C4-2B (cell line): Measurements from ENCODE around the gene RSPH9.

Experiments
- H3K27ac ChIP-seq: fragments of 450-650 bp; 2 replicates; pipeline ENCODE4 v1.5.1; 2017
- ZFX ChIP-seq: fragments of 450-650 bp; IDR thresholded peaks from 2 replicates; pipeline ENCODE4 v1.6.1; 2017
- TF ChIP-seq, protein P1 (sequence below): fragments of 450-650 bp; conservative IDR thresholded peaks from 2 replicates; pipeline ENCODE4 v1.5.1; 2017; ENCODE audit warnings: mild to moderate bottlenecking

The RSPH9 gene

DNA sequence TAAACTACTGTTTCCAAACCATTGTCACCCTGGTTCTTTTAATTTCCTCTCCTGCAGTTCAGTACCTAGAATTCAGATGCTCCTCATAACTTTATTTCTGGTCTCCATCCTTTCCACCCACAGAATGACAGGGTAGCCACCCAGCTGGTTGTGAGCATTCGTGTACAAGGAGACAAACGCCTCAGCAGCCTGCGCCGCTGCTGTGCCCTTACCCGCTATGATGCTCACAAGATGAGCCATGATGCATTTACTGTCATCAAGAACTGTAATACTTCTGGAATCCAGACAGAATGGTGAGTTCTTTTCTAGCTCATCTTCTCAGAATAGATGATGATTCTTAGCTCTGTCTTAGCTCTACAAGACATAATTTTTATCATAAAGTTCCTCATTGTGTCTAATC lies 34.4 kb upstream of the RSPH9 start:
- no peak overlapping the region for H3K27ac ChIP-seq
- TF ChIP-seq, protein P1, sequence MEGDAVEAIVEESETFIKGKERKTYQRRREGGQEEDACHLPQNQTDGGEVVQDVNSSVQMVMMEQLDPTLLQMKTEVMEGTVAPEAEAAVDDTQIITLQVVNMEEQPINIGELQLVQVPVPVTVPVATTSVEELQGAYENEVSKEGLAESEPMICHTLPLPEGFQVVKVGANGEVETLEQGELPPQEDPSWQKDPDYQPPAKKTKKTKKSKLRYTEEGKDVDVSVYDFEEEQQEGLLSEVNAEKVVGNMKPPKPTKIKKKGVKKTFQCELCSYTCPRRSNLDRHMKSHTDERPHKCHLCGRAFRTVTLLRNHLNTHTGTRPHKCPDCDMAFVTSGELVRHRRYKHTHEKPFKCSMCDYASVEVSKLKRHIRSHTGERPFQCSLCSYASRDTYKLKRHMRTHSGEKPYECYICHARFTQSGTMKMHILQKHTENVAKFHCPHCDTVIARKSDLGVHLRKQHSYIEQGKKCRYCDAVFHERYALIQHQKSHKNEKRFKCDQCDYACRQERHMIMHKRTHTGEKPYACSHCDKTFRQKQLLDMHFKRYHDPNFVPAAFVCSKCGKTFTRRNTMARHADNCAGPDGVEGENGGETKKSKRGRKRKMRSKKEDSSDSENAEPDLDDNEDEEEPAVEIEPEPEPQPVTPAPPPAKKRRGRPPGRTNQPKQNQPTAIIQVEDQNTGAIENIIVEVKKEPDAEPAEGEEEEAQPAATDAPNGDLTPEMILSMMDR = no peak
- TF ChIP-seq ZFX = no peak

DNA sequence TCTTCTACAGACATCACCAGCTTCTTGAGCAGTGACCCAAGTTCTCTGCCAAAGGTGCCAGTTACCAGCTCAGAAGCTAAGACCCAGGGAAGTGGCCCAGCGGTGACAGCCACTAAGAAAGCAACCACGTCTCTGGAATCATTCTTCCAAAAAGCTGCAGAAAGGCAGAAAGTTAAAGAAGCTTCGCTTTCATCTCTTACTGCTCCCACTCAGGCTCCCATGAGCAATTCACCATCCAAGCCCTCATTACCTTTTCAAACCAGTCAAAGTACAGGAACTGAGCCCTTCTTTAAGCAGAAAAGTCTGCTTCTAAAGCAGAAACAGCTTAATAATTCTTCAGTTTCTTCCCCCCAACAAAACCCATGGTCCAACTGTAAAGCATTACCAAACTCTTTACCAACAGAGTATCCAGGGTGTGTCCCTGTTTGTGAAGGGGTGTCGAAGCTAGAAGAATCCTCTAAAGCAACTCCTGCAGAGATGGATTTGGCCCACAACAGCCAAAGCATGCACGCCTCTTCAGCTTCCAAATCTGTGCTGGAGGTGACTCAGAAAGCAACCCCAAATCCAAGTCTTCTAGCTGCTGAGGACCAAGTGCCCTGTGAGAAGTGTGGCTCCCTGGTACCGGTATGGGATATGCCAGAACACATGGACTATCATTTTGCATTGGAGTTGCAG lies 31.0 kb upstream of the RSPH9 start:
- TF ChIP-seq ZFX = no peak
- TF ChIP-seq, protein P1 = no peak
- no peak overlapping the region for H3K27ac ChIP-seq

DNA sequence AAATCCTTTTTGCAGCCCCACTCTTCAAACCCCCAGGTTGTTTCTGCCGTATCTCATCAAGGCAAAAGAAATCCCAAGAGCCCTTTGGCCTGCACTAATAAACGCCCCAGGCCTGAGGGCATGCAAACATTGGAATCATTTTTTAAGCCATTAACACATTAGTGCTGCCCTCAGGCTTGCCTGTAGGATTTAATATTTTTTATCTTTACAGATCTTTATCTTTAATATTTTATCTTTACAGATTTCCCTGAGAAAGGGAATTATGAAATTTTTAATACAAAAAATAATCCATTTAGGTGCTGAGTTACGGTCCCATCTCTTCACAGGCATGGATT lies 30.5 kb upstream of the RSPH9 start:
- H3K27ac ChIP-seq = no peak overlapping the region
- TF ChIP-seq ZFX = no peak

DNA sequence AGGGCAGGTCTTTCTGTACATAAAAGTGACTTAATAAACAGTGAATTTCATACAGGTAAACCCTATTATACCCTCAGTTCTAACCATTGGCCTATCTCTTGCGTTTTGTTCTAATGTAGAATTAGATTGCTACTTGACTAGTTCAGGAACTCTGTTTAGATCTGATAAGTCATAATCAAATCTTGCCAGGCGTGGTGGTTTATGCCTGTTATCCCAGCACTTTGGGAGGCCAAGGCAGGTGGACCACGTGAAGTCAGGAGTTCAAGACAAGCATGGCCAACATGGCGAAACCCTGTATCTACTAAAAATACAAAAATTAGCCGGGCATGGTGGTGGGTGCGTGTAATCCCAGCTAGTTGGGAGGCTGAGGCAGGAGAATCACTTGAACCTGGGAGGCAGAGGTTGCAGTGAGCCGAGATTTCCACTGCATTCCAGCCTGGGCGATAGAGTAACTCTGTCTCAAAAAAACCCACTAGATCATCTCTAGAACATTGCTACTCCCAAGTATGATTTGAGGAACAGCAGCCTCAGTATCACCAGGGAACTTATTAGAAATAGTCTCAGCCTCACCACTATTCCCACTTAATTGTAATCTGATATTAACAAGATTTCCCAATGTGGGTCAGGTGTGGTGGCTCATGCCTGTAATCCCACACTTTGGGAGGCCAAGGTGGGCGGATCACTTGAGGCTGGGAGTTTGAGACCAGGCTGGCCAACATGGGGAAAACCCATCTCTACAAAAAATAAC lies 27.9 kb upstream of the RSPH9 start:
- TF ChIP-seq, protein P1 = no peak
- TF ChIP-seq ZFX = no peak
- H3K27ac ChIP-seq = no peak overlapping the region

DNA sequence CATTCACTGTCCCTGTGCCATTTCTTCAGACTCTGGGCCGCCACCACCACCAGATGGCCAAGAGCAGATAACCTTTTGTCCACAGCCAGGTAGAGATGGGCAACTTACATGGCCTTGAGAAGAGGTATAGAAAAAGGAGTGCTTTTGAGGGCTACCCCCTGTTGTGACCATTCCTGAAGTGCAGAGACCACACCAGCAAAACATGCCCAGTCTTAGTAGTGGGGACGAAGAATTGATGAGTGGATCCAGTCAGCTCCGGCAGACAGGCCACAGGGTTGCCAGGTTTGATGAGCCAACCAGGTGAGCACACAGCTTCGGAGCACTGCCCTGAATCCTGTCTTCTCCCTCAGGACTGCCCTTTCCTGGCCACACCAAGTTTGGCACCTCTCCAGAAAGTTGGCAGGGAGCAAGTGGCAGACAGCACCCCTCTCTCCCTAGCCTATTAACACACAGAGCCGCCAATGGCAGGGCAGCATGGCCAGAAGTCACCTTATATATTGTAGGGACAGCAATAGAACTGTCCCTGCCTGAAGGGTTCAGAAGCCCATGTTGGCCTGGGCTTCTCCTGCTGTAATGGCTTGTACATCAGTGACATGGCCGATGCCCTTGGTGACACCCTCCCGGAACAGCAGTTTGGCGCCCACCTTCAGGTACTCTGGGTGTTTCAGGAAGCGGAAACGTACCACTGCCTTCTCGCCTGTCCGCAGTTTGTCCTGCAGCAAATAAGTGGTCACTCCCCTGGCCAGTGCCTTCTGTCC lies 23.6 kb upstream of the RSPH9 start:
- TF ChIP-seq, protein P1 = no peak
- TF ChIP-seq ZFX = no peak
- no peak overlapping the region for H3K27ac ChIP-seq

DNA sequence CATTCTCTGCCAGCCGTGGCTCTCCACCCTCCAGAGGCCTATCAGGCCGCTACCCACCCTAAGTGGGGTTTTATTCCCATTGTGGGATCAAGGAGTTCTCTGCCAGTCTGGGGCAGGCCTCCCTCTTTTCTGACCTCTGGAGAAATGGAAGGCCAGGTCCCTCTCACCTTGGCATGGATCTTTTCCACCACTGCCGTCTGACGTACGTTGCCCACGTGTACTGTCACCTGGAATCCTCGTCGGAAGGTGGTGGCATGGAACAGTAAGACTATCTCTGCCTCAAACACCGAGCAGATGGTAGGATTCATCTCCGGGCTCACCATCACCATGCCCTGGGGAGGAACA lies 23.0 kb upstream of the RSPH9 start:
- TF ChIP-seq, protein P1 = no peak
- no peak for TF ChIP-seq ZFX

DNA sequence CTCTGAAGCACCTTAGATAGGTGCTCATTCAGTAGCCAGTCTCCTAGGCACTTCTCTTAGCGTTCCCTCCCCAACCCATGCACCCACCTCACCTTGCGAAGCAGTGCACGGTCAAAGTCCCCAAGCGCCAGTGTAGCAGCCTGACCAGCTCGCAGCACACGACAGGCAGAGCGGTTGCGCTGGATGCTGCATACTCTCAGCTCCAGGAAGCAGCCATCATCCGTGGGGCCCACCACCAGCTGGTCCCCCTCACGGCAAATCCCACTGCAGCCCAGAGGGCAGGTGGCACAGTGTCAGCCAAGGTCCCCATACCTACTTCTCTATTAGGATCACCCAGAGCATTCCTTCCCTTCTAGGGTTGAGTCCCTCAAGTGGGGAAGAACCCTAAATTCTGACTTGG lies 22.3 kb upstream of the RSPH9 start:
- no peak overlapping the region for H3K27ac ChIP-seq
- TF ChIP-seq, protein P1 = no peak
- no peak for TF ChIP-seq ZFX

More for the DNA sequence above, 23.0 kb upstream of the RSPH9 start:
- no peak overlapping the region for H3K27ac ChIP-seq
